ENCODE results near the gene RSKR.
"Not testable (repeated sequence)": the region's sequence is repeated elsewhere in the genome, so short reads cannot be mapped to it uniquely, and the experiment has no call there.

RSKR gene, protein sequence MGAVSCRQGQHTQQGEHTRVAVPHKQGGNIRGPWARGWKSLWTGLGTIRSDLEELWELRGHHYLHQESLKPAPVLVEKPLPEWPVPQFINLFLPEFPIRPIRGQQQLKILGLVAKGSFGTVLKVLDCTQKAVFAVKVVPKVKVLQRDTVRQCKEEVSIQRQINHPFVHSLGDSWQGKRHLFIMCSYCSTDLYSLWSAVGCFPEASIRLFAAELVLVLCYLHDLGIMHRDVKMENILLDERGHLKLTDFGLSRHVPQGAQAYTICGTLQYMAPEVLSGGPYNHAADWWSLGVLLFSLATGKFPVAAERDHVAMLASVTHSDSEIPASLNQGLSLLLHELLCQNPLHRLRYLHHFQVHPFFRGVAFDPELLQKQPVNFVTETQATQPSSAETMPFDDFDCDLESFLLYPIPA

DNA sequence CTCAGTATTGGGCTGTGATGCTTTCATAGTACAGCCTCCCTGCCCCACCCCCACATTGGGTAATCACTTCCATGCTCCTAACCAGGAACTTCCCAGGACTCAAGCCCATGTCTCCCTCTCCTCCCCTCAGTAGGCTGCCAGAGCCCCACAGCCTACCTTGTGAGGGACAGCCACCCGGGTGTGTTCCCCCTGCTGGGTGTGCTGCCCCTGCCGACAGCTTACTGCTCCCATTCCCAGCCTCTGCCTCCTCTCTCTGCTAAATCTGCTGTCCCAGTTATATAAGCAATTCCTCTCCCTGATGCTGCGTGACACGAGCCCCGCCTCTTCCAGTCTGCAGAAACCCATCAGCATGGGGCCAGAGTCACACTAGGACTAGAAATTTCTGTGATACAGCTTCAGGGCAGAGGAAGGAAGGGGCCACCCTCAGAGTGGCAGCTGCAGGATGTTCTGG is at the start of gene RSKR:
RSKR (minus strand) TSS at position 255 of the 451 bp plus-strand sequence; CDS start at position 231, 24 bp downstream.
- in situ Hi-C loops (cut with MboI; ENCODE audit: low sequenced_read_pairs) = no loop called here

DNA sequence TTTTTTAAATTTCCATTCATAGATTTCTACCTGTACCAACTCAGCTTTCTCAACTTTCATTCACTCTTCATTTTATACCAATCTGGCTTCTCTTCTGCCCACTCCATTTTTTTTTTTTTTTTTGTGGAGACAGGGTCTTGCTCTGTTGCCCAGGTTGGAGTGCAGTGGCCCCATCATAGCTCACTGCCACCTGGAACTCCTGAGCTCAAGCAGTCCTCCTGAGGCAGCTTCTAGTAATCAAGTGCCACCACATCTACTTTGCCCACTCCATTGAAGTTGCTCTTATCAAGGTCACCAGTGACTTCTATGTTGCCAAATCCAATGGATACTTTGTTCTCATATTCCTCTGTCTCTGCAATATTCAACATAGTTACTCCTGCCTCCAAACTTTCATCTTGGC is 49.7 kb upstream of the RSKR start:
- in situ Hi-C loops (cut with MboI; ENCODE audit: low sequenced_read_pairs) = no loop called here

DNA sequence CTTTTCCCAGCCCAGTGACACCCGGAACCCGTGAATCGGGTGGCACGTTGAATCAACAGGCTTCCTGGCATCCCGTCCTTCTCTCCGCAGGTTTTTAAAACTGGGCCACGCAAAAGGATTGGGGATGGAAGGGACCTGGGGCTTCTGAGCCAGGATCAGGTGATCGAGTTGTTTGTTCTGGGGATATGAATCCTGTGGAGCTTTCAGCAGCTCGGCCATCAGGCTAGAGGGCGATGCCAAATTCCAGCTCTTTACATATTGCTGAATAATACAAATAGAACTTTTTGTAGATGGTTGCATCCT is 48.5 kb upstream of the RSKR start:
- in situ Hi-C loops (cut with MboI; ENCODE audit: low sequenced_read_pairs) = no loop called here

DNA sequence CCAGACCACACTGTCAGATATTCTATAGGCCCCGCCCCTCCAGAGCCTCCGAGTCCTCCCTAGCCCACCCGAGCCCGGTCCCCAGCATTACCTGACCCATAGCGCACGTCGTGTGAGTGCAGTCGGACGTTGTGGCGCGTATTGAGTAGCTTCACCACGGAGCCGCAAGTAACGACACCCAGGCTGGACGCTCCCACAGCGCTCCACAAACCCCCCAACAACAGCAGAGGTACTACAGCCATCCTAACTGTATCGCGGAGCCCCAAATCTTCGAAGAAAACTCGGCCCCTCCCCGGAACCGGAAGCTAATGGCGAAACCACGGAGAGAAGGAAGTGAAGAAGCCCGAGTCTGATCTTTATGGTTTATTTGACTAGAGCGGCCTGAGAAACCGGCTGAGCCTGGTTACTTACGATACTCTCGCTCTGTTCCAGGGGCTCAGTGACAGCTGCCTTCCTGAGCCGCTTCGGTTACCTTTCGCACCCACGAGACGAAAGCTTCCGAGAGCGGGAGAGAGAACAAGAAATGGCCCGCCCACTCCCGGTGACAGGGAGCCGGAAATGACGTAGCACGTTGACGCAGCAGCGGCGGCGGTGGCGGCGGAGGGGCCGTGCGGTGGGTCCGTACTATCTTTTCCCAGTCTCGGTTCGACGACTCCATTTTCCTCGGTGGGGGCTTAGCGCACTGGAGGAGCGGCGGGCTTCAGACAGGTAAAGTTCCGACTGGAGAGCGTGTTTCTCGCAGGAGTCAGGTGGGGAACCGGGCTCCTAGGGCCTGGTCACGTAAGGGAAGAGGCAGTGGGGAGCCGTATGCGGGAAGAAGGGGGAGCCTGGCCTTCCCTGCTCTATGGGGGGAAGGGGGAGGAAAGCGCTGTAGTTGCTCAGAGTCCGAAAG is 47.9 kb upstream of the RSKR start, which contains the start of the genes SDF2 and SUPT6H:
SDF2 (minus strand) TSS at position 272 of the 892 bp plus-strand sequence; CDS start at position 242, 30 bp downstream.
SUPT6H (plus strand) TSS at position 571 of the 892 bp plus-strand sequence. CDS start 11,197 bp downstream, outside the sequence.
- in situ Hi-C loops (cut with MboI; ENCODE audit: low sequenced_read_pairs) = no loop called here

DNA sequence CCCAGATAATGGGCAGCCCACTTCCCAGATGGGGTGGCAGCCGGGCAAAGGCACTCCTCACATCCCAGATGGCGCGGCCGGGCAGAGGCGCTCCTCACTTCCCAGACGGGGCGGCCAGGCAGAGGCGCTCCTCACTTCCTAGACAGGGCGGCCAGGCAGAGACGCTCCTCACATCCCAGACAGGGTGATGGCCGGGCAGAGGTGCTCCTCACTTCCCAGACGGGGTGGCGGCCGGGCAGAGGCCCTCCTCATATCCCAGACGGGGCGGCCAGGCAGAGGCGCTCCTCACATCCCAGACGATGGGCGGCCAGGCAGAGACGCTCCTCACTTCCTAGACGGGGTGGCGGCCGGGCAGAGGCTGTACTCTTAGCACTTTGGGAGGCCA is 45.5 kb upstream of the RSKR start:
- in situ Hi-C loops (cut with MboI; ENCODE audit: low sequenced_read_pairs) = not testable (repeated sequence)

DNA sequence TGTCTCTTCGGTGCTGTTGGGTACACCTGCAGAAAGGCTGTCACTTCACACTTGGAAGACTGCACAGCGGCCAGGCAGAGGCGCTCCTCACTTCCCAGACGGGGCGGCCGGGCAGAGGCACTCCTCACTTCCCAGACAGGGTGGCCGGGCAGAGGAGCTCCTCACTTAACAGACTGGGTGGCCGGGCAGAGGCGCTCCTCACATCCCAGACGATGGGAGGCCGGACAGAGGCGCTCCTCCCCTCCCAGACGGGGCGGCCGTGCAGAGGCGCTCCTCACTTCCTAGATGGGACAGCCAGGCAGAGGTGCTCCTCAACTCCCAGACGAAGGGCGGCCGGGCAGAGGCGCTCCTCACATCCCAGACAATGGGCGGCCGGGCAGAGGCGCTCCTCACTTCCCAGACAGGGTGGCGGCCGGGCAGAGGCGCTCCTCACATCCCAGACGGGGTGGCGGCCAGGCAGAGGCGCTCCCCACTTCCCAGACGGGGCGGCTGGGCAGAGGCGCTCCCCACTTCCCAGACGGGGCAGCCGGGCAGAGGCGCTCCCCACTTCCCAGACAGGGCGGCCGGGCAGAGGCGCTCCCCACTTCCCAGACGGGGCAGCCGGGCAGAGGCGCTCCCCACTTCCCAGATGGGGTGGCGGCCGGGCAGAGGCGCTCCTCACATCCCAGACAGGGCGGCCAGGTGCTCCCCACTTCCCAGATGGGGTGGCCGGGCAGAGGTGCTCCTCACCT is 44.9 kb upstream of the RSKR start:
- in situ Hi-C loops (cut with MboI; ENCODE audit: low sequenced_read_pairs) = not testable (repeated sequence)

DNA sequence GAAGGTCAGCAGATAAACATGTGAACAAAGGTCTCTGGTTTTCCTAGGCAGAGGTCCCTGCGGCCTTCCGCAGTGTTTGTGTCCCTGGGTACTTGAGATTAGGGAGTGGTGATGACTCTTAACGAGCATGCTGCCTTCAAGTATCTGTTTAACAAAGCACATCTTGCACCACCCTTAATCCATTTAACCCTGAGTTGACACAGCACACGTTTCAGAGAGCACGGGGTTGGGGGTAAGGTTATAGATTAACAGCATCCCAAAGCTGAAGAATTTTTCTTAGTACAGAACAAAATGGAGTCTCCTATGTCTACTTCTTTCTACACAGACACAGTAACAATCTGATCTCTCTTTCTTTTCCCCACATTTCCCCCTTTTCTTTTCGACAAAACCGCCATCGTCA is 44.4 kb upstream of the RSKR start:
- in situ Hi-C loops (cut with MboI; ENCODE audit: low sequenced_read_pairs) = not testable (repeated sequence)

DNA sequence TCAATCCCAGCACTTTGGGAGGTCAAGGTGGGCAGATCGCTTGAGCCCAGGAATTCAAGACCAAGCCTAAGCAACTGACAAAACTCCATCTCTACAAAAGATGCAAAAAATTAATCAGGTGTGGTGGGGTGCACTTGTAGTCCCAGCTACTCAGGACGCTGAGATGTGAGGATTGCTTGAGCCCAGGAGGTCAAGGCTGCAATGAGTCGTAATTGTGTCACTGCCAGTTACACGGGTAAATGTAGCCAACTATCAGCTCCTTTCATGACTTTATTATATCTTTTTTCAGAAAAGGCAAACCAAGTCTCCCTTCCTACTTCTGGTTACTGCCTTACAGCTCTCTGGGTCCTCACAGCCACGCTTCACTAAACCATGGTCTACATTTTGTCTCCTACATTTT is 43.8 kb upstream of the RSKR start:
- in situ Hi-C loops (cut with MboI; ENCODE audit: low sequenced_read_pairs) = no loop called here

DNA sequence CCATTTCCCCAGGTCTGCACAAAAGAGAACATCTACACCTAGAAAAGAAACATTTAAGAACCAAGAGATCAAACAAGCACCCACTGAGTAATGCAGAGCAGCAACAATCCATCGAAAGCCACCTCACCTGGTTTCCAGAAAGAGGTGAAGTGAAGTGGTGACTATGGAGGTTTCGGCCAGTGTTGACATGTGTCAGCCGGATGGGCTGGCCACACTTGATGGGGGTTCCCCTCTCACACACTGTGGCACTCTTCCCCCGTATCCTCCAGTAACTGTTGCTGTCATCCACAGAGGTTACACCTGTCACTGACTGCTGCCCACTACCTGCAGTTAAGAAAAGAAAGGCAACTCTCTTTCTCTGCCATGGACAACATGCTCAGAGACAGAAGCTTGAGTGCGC is 41.2 kb upstream of the RSKR start:
- in situ Hi-C loops (cut with MboI; ENCODE audit: low sequenced_read_pairs) = no loop called here

DNA sequence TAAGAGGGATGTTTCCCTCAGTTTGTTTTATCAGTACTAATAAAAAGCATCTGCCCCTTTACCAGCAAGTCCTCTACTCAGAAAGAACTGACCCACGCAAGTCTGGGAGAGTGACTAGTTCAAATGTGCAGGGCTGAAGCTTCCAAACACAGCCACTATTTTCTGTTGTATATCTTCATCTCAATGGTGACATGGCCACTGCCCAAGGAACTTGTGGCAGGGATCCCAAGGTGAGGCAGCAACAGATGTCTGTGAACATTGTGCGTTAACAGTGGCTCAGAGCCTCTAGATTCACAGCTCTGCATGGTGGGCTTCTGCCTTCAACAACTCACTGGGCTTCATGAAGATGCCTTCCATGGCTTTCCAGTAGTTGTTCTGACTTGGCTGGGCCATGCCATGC is 34.7 kb upstream of the RSKR start:
- in situ Hi-C loops (cut with MboI; ENCODE audit: low sequenced_read_pairs) = no loop called here

DNA sequence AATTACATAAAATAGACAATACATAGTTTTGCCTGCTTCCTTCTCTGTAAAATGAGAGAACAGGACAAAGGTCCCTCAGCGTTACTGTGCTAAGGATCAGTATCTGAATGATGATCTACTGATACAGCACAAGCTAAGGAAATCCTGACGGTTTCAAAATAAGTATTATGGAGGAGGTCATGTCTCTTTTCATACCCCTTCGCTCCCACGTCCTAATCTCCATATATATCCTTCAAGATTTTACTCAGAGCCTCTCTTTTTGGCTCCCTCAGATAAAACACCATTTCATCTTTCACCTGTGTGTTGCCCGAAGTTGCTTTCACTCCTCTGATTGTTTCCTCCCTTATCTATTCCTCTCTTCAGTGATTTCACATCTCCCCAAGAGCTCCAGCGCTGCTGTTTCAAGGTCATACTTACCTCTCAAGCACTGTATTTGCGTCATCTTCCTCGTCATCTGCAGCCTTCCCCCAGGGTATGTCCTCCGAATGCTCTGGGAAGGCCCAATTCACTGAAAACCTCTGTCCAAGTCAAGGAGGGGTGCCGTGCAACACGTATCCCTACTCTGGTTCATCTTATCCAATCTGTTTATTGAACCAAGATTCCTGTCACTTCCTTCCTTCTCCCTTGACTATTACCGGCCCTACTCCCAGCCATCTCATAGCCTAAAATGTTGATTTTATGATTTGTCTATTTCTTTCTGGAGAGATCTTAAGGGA is 32.2 kb upstream of the RSKR start:
- in situ Hi-C loops (cut with MboI; ENCODE audit: low sequenced_read_pairs) = no loop called here

DNA sequence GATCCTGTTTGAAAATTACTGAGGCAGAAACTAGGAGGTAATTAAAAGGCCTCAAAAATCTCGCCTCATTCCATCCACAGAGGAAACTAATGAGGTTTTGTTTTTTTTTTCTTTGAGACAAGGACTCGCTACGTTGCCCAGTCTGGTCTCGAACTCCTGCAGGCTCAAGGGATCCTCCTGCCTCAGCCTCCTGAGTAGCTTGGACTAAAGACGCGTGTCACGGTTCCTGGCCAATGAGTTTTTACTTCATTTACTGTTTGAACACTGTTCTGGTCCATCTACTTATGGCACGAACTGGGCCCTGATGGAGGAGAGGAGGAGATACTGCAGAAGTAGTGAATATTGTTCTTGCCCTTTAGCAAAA is 31.6 kb upstream of the RSKR start:
- in situ Hi-C loops (cut with MboI; ENCODE audit: low sequenced_read_pairs) = no loop called here

DNA sequence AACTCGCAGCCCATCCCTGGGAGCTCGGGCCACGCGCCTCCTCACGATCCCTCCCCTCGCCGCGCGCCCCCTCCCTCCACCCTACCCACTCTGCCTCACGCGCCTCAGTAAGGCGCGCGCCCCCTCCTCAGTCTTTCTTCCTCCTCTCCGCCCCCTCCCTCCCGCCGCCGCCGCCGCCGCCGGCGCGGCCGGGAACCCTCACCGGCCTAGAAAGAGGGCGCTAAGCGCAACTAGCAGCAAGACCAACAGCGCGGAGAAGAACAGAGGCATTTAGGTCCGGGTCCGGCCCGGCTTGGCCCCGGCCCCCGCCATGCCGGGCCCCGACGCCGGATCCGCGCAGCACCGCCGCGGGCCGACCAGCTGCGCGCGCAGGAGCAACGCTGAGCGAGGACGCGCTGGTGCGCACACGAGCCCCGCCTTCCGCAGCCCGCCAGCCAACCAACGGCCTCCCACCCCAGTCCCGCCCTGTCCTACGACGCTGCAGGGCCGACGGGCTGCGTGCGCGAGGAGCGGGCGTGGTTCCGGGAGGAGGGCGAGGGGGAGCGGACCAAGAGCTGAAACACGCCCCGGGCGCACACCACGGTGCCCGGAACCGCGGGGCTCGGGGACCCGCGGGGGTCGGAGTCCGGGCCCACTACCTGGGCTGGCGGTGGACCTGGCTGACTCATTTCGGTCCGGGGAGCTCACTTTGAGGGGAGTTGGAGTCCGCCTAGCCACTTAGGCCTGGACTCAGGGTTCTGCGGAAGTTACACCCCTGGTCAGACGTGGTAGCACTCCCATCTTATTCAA is 31.0 kb upstream of the RSKR start, which contains the start of gene BLTP2:
BLTP2 (minus strand) TSS at position 372 of the 789 bp plus-strand sequence; CDS start at position 270, 102 bp downstream.
- in situ Hi-C loops (cut with MboI; ENCODE audit: low sequenced_read_pairs) = no loop called here

DNA sequence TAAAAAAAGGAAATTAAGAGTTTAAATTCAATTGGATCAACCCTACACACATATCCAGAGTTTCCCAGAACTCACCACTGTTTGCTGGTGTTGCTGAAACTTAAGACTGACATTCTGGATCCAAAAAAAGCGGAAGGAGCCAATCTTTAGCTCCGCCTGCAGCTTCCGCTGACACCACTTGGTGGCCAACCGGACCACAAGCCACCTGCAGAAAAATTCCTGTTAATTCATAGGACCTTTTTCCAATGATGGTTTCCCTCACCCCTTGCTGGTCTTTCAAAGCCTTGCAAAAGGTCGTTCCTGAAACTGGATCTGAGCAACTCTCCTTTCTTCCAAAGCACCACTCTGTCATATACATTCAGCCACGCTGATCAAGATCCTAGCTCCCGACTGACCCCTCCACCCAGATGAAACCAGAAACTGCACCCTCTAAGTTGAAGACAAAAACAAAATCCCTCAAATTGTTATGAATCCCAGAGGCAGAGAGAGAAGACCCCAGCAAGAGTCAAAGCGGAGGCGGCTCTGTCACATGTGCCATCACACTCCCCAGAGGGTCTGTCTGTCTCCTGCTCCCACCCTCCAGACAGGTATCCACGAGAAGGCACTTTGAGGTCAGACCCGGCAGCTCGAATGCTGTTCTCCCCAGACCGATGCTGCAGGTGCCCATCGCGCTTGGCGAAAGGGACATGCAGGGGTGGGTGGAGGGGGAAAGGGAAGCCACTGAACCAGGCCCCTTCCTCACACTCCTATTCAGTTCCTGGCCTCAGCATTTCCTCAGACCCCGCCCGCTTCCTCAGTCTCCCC is 30.2 kb upstream of the RSKR start:
- in situ Hi-C loops (cut with MboI; ENCODE audit: low sequenced_read_pairs) = no loop called here

DNA sequence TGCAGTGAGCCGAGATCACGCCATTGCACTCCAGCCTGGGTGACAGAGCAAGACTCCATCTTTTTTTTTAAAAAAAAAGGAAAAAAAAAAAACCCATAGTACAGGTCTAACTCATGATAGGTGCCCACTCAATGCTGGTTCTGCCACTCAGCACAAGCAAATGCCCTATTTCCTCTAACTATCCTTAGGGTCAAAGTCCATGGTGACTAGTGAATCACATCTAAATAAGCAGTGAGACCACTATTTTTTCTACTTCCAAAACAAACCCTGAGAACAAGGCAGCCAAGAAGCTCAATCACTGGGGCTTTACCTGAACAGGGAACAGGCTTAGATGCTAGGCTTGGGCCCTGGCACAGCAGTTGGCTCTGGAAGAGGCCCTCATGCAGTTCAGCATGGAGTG is 27.6 kb upstream of the RSKR start:
- in situ Hi-C loops (cut with MboI; ENCODE audit: low sequenced_read_pairs) = no loop called here

DNA sequence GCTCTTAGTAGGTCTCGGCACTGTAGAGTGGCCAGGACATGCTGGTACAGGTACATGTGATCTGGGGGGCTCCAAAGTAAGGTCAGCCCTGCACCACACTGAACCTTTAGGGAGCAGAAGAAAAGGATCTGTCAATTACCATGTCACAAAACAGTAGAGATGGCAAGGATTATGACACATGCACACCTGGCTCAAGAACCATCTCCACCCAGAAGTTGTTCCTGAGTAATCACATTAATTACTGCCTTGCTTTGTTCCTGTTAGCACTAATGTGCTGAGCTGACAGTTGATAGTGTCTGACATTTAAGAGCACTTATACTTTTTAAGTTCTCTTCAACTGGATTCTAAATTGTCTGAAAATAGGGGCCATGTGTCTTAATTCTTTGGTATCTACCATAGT is 21.5 kb upstream of the RSKR start:
- in situ Hi-C loops (cut with MboI; ENCODE audit: low sequenced_read_pairs) = no loop called here

DNA sequence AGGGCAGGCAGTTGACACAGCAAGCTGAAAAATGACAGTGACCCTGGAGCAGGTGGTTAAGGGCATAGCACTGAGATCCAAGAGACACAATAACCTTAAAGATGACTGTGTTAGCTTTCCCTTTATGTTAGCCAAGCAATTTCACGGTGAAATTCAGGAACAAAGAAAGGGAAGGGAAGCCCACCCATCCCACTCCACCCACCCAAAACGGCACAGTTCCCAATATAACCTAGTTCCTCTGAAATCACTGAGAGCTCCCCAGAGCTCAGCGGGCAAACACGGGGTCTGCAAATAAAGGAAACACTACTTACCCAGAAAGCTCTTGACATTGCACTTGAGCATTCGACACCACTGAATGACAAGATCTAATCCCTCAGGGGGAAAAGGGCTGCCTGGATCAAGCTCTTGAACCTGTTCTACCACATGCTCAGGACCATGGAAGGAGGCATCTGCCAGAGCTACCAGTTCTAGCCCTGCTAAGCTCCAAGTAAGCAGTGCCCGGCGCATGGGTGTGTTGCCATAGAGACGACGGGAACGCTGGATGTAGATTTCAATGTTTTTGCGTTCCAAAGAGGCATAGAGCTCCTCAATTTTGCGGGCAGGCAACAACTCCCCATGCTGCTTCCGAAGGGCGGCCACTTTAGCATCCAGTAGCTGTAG is 20.4 kb upstream of the RSKR start:
- in situ Hi-C loops (cut with MboI; ENCODE audit: low sequenced_read_pairs) = no loop called here

DNA sequence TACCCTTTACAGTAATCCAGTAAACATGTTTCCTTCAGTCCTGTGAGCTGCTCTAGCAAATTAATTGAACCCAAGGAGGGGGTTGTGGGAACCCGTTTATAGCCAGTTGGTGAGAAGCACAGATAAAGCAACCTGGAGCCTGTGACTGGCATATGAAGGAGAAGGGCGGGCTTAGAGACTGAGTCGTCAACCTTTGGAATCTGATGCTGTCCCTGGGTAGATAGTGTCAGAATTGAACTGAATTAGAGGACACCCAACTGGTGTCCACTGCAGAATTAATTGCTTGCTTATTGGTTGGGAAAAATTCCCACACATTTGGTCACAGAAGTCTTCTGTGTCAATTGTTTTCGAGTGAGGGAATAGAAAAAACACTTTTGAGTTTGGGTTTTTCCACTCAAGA is 12.8 kb upstream of the RSKR start:
- in situ Hi-C loops (cut with MboI; ENCODE audit: low sequenced_read_pairs) = no loop called here

All from hTERT RPE-1 (cell line).